ENCODE measurements around the gene FCMR.
"Not testable (repeated sequence)": the region's sequence is repeated elsewhere in the genome, so short reads cannot be mapped to it uniquely, and the experiment has no call there.

Gene FCMR

GRCh38 chr1:206926286-206926685, 4.5 kb upstream of the FCMR start:
- Histone ChIP-seq H4K8ac (ENCODE audit: low read length) (no peak overlapping the region), H3K23ac (ENCODE audit: low read length in 2 of 2) (no peak overlapping the region), H3K4ac (ENCODE audit: low read depth in 1 of 2, low read length in 2 of 2) (no peak overlapping the region), H3K9ac (ENCODE audit: low read length) (no peak overlapping the region), H3K79me1 (replicated peaks; ENCODE audit: low read length, poor library complexity, severe bottlenecking) (no peaks in the 10 kb centered on the region), H2BK15ac (ENCODE audit: low read depth, poor library complexity, severe bottlenecking) (no peak overlapping the region), H3K18ac (ENCODE audit: low read depth in 1 of 2, low read length in 2 of 2) (no peak overlapping the region), H2AFZ (ENCODE audit: low read depth, low read length) (no peak overlapping the region), H3K27me3 (ENCODE audit: control insufficient read depth in 1 of 2, insufficient read depth in 1 of 2, low read length in 2 of 2) (peaks cover 4 to 24% of the 10 kb centered on the region in 2 experiments), H3K9me3 (ENCODE audit: control insufficient read depth, low read length) (no peaks in the 10 kb centered on the region), H3K14ac (ENCODE audit: low read length in 2 of 2) (no peak overlapping the region), H4K91ac (ENCODE audit: low read length) (no peak overlapping the region), H2BK5ac (ENCODE audit: low read depth, low read length, poor library complexity, severe bottlenecking) (no peak overlapping the region), H3K36me3 (ENCODE audit: control insufficient read depth in 1 of 2, insufficient read depth in 2 of 2, low read depth in 1 of 2, low read length in 2 of 2) (no peaks in the 10 kb centered on the region), H2BK120ac (ENCODE audit: low read depth, low read length) (no peak overlapping the region), H3K4me2 (ENCODE audit: low read length, poor library complexity, severe bottlenecking) (no peak overlapping the region), H3K4me3 (ENCODE audit: insufficient read depth in 1 of 2, low read depth in 1 of 2, low read length in 2 of 2) (no peak overlapping the region), H3K4me1 (ENCODE audit: control insufficient read depth, insufficient read depth, low read depth, low read length) (no peaks in the 10 kb centered on the region), H3K27ac (ENCODE audit: low read length, poor library complexity, severe bottlenecking) (no peak overlapping the region), H2BK12ac (ENCODE audit: low read length in 2 of 2) (no peak overlapping the region), H2AK5ac (ENCODE audit: low read length, severe bottlenecking) (no peak overlapping the region)
- DNase-seq: no peak
- 100% methylated on average over 2 of the region's 2 CpGs for WGBS

DNA sequence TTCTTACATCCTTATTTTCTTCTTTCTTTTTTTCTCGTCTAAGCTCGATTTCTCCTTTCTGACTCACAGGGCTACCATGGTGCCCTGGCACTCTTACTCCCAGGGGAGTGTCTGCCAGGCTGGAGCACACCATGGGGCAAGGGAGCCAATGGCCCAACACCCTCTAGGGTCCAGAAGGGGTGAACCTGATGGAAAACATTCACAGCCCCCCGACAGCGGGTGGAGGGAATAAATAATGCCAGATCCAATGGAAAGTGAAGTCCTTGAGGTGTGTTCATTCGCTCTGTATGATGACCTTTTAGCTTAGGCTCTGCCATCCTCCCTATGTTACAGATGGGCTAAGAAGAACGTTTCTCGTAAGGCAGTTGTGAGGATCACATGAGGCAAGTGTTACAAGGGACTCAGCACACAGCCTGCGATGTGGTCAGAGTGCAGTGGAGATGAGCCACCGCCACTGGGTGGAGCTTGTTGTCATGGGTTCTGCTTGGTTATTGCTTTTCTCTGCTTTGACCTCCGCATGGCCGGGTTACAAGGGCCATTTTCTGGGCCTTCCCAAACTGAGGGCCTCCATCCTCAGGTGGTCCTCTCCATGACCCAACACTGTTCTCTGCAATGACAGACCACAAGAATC, 3.5 kb upstream of the FCMR start:
- H2AK5ac ChIP-seq (ENCODE audit: low read length, severe bottlenecking): no peak overlapping the region
- H2BK15ac ChIP-seq (ENCODE audit: low read depth, poor library complexity, severe bottlenecking): no peak overlapping the region
- H2BK5ac ChIP-seq (ENCODE audit: low read depth, low read length, poor library complexity, severe bottlenecking): no peak overlapping the region
- H3K4me1 ChIP-seq (ENCODE audit: control insufficient read depth, insufficient read depth, low read depth, low read length): no peaks in the 10 kb centered on the region
- H2AFZ ChIP-seq (ENCODE audit: low read depth, low read length): no peak overlapping the region
- H3K9me3 ChIP-seq (ENCODE audit: control insufficient read depth, low read length): no peaks in the 10 kb centered on the region
- H3K27me3 ChIP-seq (ENCODE audit: control insufficient read depth in 1 of 2, insufficient read depth in 1 of 2, low read length in 2 of 2): peaks cover 4 to 22% of the 10 kb centered on the region in 2 experiments
- no peak overlapping the region for H4K91ac ChIP-seq (ENCODE audit: low read length)
- H3K4ac ChIP-seq (ENCODE audit: low read depth in 1 of 2, low read length in 2 of 2): no peak overlapping the region
- no peaks in the 10 kb centered on the region for H3K36me3 ChIP-seq (ENCODE audit: control insufficient read depth in 1 of 2, insufficient read depth in 2 of 2, low read depth in 1 of 2, low read length in 2 of 2)
- 87% methylated on average over 11 of the region's 11 CpGs for WGBS
- no peaks in the 10 kb centered on the region for H3K79me1 ChIP-seq (replicated peaks; ENCODE audit: low read length, poor library complexity, severe bottlenecking)
- no peak overlapping the region for H3K4me2 ChIP-seq (ENCODE audit: low read length, poor library complexity, severe bottlenecking)
- H3K27ac ChIP-seq (ENCODE audit: low read length, poor library complexity, severe bottlenecking): no peak overlapping the region
- H4K8ac ChIP-seq (ENCODE audit: low read length): no peak overlapping the region
- no peak overlapping the region for H2BK12ac ChIP-seq (ENCODE audit: low read length in 2 of 2)
- H3K14ac ChIP-seq (ENCODE audit: low read length in 2 of 2): no peak overlapping the region
- H3K18ac ChIP-seq (ENCODE audit: low read depth in 1 of 2, low read length in 2 of 2): no peak overlapping the region
- DNase-seq: peak; percentile 7
- no peak overlapping the region for H2BK120ac ChIP-seq (ENCODE audit: low read depth, low read length)
- H3K4me3 ChIP-seq (ENCODE audit: insufficient read depth in 1 of 2, low read depth in 1 of 2, low read length in 2 of 2): no peak overlapping the region
- H3K9ac ChIP-seq (ENCODE audit: low read length): no peak overlapping the region
- H3K23ac ChIP-seq (ENCODE audit: low read length in 2 of 2): no peak overlapping the region

GRCh38 chr1:206924592-206925105, 2.9 kb upstream of the FCMR start:
- Histone ChIP-seq H3K27me3 (ENCODE audit: control insufficient read depth in 1 of 2, insufficient read depth in 1 of 2, low read length in 2 of 2) (peaks cover 4 to 17% of the 10 kb centered on the region in 2 experiments), H4K91ac (ENCODE audit: low read length) (no peak overlapping the region), H2BK12ac (ENCODE audit: low read length in 2 of 2) (no peak overlapping the region), H3K4me3 (ENCODE audit: insufficient read depth in 1 of 2, low read depth in 1 of 2, low read length in 2 of 2) (no peak overlapping the region), H3K9me3 (ENCODE audit: control insufficient read depth, low read length) (no peaks in the 10 kb centered on the region), H3K9ac (ENCODE audit: low read length) (no peak overlapping the region), H2AFZ (ENCODE audit: low read depth, low read length) (no peak overlapping the region), H3K4ac (ENCODE audit: low read depth in 1 of 2, low read length in 2 of 2) (no peak overlapping the region), H3K4me2 (ENCODE audit: low read length, poor library complexity, severe bottlenecking) (no peak overlapping the region), H2BK15ac (ENCODE audit: low read depth, poor library complexity, severe bottlenecking) (no peak overlapping the region), H3K14ac (ENCODE audit: low read length in 2 of 2) (peak overlapping the region in 1 of 2 experiments; percentile 87), H3K27ac (ENCODE audit: low read length, poor library complexity, severe bottlenecking) (no peak overlapping the region), H3K23ac (ENCODE audit: low read length in 2 of 2) (no peak overlapping the region), H2BK5ac (ENCODE audit: low read depth, low read length, poor library complexity, severe bottlenecking) (no peak overlapping the region), H2AK5ac (ENCODE audit: low read length, severe bottlenecking) (no peak overlapping the region), H2BK120ac (ENCODE audit: low read depth, low read length) (no peak overlapping the region), H3K36me3 (ENCODE audit: control insufficient read depth in 1 of 2, insufficient read depth in 2 of 2, low read depth in 1 of 2, low read length in 2 of 2) (no peaks in the 10 kb centered on the region), H3K79me1 (replicated peaks; ENCODE audit: low read length, poor library complexity, severe bottlenecking) (no peaks in the 10 kb centered on the region), H3K4me1 (ENCODE audit: control insufficient read depth, insufficient read depth, low read depth, low read length) (no peaks in the 10 kb centered on the region), H4K8ac (ENCODE audit: low read length) (no peak overlapping the region), H3K18ac (ENCODE audit: low read depth in 1 of 2, low read length in 2 of 2) (no peak overlapping the region)
- over 99% methylated on average over 8 of the region's 8 CpGs for WGBS
- DNase-seq: no peak

DNA sequence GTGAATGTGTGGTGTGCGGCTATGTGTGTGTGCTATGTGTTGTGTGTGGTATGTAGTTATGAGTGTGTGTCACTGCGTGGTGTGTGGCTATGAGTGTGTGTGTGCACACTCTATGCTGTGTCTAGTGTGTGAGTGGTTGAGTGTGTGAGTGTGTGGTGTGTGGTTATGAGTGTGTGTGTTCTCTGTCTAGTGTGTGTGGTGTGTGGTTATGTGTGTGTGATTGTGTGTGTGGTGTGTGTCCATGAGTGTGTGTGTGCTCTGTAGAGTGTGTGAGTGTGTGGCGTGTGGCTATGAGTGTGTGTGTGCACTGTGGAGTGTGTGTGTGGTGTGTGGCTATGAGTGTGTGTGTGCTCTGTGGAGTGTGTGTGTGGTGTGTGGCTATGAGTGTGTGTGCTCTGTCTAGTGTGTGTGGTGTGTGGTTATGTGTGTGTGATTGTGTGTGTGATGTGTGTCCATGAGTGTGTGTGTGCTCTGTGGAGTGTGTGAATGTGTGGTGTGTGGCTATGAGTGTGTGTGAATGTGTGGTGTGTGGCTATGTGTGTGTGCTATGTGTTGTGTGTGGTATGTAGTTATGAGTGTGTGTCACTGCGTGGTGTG, 2.3 kb upstream of the FCMR start:
- not testable (repeated sequence) for H3K4me2 ChIP-seq (ENCODE audit: low read length, poor library complexity, severe bottlenecking); H4K91ac ChIP-seq (ENCODE audit: low read length); H4K8ac ChIP-seq (ENCODE audit: low read length); H3K4me3 ChIP-seq (ENCODE audit: insufficient read depth in 1 of 2, low read depth in 1 of 2, low read length in 2 of 2); H3K79me1 ChIP-seq (replicated peaks; ENCODE audit: low read length, poor library complexity, severe bottlenecking); H3K36me3 ChIP-seq (ENCODE audit: control insufficient read depth in 1 of 2, insufficient read depth in 2 of 2, low read depth in 1 of 2, low read length in 2 of 2); H2AK5ac ChIP-seq (ENCODE audit: low read length, severe bottlenecking); H3K4me1 ChIP-seq (ENCODE audit: control insufficient read depth, insufficient read depth, low read depth, low read length); H2BK120ac ChIP-seq (ENCODE audit: low read depth, low read length); DNase-seq; H3K27ac ChIP-seq (ENCODE audit: low read length, poor library complexity, severe bottlenecking); H2BK5ac ChIP-seq (ENCODE audit: low read depth, low read length, poor library complexity, severe bottlenecking); H2BK15ac ChIP-seq (ENCODE audit: low read depth, poor library complexity, severe bottlenecking); H3K23ac ChIP-seq (ENCODE audit: low read length in 2 of 2); H3K4ac ChIP-seq (ENCODE audit: low read depth in 1 of 2, low read length in 2 of 2); H3K18ac ChIP-seq (ENCODE audit: low read depth in 1 of 2, low read length in 2 of 2); H3K9me3 ChIP-seq (ENCODE audit: control insufficient read depth, low read length); H2BK12ac ChIP-seq (ENCODE audit: low read length in 2 of 2); H2AFZ ChIP-seq (ENCODE audit: low read depth, low read length); H3K9ac ChIP-seq (ENCODE audit: low read length)
- WGBS: 82% methylated on average over 4 of the region's 4 CpGs
- Histone ChIP-seq H3K27me3 (ENCODE audit: control insufficient read depth in 1 of 2, insufficient read depth in 1 of 2, low read length in 2 of 2) (peaks cover 4 to 17% of the 10 kb centered on the region in 2 experiments), H3K14ac (ENCODE audit: low read length in 2 of 2) (peak overlapping the region in 1 of 2 experiments; percentile 87)
